ENCODE data around the gene MIDN.

The MIDN gene

GRCh38 chr19:1220976-1221903, 27.1 kb upstream of the MIDN start:
- no peak for DNase-seq

DNA sequence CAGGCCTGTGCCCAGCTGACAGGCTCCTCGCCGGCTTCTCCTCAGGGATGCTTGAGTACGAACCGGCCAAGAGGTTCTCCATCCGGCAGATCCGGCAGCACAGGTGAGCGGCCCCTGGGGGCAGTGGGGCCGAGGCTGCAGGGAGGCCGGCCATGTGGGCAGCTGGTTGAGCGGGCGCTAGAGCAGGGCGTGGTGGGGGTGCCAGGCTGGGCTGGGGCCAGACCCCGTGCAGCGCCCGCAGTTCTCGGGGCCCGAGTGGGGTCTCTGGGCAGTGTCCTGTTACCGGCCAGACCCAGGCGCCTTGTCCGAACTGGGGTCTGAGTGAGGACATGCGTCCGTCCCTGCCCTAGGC, 26.5 kb upstream of the MIDN start:
- DNase-seq, result no peak

GRCh38 chr19:1222394-1222793, 26.0 kb upstream of the MIDN start:
- no peak for DNase-seq

- DNase-seq, result no peak
These were observed 25.1 kb upstream of the MIDN start for GRCh38 chr19:1223018-1223855.

- no peak for DNase-seq
These were observed 24.1 kb upstream of the MIDN start for GRCh38 chr19:1224047-1224825.

- no peak for DNase-seq
These were observed 23.5 kb upstream of the MIDN start for GRCh38 chr19:1224847-1225246.

DNA sequence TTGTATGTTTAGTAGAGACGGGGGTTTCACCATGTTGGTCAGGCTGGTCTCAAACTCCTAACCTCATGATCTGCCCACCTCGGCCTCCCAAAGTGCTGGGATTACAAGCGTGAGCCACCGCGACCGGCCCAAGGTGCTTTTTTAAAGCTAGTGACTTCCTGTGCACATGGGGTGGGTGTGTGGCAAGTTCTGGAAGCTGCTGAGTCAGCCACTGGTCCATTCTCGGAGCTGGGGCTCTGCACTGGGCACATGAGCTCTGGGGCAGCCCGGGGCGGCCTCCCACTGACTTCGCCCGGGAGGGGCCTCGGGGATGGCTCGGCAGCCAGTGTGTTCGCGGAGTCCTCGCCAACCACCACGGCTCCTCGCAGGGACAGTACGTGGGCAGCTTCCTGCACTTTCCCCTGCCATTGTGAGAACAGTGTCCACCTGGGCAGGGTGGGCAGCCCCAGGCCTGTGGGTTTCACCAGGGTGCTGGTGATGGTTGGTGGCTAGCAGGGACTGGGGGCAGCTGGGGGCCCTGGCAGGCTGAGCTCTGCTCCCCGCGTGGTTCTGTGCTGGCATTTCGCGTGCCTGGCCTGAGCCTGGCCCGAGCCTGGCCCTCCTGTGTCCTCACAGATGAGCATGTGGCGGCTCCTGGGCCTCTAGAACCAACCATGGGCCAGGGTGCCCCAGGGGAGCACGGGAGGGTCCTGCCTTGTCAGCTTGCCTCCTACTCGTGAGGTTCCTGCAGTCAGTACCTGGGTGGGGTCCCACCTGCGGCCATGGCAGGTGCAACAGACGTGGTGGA, 22.8 kb upstream of the MIDN start:
- DNase-seq, result no peak

DNA sequence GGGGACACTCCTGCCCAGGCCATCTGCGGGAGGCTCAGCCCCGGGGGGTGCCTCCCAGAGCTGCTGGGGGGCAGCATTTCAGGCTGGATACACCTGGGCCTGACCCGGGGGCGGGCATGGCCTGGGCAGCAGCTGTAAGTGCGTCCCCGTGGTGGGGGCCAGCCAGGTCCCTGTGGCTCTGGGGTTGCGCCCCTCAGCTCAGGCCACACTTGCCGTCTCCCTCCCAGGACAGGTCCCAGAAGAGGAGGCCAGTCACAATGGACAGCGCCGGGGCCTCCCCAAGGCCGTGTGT, 22.2 kb upstream of the MIDN start:
- DNase-seq, result no peak

DNA sequence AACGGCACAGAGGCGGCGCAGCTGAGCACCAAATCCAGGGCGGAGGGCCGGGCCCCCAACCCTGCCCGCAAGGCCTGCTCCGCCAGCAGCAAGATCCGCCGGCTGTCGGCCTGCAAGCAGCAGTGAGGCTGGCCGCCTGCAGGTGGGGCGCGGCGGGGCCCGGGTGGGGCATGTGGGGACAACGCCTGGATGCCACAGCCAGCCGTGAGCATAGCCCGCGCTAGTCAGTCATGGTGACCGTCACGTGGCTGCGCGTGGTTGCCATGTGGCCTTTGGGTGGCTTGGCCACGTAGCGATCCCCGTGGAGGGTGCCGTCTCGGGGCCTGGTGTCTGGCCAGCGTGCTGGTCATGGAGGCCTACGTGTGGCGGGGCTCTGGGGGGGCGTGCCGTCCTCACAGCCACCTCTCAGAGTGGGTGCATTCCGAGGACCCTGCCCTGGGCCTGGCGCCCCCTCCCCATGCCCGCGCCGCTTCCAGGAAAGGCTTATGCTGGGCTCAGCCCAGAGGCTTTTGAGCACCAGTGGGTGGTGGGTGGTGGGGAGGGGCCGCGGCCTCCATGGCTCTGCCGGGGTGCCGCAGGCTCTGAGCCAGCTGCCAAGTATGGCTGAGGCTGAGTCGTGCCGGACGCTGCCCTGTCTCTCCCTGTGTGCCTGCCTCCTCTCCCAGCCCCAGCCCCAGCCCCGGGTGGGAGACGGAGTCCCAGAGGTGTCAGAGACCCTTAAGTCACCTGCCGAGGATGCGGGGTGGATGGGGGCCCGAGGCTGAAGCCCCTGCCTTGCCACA, 21.7 kb upstream of the MIDN start:
- no peak for DNase-seq

DNA sequence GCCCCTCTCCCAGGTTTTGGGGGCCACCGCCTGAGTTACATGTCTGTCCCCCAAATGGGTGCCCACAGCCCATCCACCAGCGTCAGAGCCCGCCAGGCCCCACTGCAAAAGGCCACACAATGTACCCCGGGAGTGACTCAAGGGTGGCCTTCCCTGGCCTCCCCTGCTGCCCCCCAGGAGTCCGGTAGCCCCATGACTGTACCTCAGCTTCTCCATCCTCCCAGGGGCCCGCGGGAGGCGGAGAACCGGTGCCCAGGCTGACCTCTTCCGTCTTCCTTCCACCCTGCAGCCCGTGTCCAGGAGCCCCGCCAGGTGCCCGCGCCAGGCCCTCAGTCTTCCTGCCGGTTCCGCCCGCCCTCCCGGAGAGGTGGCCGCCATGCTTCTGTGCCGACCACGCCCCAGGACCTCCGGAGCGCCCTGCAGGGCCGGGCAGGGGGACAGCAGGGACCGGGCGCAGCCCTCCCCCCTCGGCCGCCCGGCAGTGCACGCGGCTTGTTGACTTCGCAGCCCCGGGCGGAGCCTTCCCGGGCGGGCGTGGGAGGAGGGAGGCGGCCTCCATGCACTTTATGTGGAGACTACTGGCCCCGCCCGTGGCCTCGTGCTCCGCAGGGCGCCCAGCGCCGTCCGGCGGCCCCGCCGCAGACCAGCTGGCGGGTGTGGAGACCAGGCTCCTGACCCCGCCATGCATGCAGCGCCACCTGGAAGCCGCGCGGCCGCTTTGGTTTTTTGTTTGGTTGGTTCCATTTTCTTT, 20.9 kb upstream of the MIDN start:
- DNase-seq, result no peak

- no peak for DNase-seq
These were observed 20.0 kb upstream of the MIDN start for GRCh38 chr19:1228161-1228957.

DNA sequence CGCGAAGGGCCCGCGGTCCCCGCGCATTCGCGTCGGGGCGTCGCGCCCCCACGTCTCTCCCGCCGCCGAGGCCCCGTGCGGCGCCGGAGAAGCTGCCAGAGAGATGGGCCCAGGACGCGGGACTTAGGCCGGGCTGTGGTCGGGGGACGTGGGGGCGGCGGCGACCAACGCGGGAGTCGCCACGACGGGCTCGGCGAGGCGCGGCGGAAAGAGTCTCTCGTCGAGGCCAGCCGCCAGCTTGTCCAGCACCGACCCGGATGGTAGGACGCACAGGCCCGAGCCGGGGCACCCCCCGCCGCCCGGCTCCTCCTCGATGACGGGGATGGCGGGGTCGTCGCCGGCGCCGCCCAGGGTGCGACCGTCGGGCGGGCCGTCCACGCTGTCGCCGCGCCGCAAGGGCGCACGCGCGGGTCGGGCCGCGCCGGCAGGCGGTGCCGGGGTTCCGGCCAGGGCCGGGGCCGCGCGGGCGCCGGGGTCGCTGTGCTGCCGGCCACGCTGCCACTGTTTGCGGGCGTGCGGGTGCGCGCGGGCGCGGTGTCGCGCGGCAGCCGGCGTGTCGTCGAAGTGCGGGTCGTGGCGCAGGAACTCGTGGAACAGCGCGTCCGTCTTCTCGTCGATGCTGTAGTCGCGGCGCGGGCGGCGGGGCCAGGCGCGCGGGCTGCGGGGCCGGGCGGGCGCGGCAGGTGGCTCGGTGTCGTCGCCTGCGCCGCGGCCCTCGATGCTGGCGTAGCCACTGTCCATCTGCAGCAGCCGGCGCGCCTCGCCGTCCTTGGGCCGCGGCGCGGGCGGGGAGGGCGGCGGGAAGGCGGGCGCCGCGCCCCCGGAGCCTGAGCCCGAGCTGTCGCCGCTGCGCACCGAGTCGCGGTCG, 19.1 kb upstream of the MIDN start:
- no peak for DNase-seq

DNA sequence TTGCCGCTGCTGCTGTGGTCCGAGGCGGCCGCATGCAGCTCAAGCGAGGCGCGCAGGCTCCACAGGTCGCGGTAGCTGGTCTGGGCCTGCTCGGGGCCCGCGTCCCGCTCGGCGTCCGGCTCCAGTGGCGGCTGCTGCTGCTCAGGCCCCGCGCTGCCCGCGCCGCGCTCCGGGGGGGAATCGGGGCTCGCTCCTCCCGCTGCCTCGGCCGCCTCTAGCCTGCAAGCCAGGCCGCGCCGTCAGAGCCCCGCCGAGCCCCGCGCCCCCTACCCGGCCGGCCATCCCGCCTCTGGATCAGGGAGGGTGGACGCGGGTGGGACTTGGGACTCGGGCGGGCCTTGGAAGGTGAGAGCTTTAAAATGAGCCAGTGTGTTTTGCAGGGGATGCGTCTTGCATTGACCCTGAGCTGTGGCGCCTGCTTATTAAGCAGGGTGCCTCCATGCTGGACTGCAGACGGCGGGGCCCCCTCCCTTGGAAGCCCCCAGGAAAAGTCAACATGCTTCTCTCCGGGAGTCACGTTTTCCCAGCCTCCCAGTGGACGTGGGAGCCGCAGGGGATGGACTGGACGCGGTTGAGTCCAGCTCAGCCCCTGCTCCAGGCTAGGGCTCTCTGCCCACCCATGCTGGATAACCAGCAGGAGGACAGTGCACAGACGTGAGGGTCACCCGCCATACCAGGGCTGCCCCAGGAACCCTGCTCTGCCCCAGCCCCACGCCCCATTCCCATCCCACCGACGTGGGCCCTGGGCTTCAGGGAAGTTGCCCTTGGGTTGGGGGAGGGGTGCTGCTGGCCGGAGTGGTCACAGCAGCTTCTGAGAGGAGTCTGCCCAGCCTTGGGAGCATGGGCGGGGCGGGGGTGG, 18.2 kb upstream of the MIDN start:
- DNase-seq, result no peak

DNA sequence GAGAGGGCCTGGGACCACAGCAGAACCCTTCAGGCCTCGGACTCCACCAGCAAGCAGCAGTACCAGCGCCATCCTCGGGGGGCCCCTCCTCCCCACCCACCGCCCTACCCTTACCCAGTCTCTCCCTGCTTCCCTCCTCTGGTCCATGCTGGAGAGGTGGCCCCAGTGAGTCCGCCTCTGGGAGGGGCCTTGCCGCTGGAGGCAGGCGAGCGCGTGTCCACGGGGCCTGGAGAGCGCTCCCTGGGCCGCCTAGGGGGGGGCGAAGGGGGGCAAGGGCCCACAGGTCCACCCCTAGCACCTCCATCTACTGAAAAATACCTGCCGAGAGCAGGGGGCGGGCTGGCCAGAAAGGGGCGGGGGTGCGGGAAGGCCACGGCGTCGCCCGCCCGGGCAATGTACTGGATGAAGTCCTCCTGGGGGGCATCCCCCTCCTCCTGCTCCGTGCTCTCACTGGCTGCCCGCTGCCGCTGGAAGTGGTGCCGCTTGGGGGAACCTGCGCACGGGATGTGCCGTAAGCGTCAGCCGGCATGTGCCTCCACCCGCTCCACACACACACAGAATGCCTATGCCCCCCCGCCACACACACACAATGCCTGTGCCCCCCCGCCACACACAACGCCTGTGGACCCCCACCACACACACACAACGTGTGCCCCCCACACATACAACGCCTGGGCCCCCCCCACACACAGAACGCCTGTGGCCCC, 17.4 kb upstream of the MIDN start:
- DNase-seq, result no peak

DNA sequence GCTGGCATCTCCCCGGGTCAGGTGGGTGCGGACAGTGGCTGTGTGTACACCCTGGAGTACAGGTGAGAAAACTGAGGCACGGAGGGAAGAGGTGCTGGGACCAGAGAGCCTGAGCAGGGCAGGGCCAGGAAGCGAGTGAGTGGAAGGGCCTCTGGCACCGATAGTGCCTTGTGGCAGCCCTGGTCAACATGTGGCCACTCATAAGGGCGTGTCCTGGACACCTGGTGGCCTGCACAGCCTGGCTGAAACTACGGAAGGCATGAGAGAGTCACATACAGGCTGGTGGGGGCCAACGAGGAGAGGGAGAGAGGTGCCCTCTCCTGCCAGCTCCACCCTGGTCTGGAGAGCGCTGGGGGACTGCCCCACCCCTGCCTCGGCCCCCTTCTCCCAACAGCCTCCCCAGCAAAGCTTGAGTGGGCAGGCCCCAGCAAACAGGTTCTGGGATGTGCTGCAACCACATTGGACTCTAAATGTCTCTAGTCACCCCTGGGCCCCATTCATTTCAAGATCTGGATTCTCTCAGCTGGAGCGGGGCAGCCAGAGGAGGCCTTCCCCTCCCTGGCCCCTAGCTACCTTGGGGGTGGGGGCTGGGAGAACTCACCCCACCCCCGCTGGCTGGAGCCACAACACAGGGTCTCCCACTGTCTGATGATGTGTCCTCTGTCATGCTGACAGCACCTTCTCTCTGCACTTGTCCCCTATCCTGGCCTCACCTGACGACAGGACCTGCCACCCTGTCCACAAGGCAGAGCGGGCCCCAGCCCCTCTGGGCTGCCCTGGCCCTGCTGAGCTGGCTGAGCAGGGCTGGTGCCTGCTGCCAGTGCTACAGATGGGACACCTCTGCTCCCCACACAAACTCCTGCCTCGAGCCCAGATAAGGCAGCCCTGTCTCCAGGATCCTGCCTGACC, 16.4 kb upstream of the MIDN start:
- no peak for DNase-seq

DNA sequence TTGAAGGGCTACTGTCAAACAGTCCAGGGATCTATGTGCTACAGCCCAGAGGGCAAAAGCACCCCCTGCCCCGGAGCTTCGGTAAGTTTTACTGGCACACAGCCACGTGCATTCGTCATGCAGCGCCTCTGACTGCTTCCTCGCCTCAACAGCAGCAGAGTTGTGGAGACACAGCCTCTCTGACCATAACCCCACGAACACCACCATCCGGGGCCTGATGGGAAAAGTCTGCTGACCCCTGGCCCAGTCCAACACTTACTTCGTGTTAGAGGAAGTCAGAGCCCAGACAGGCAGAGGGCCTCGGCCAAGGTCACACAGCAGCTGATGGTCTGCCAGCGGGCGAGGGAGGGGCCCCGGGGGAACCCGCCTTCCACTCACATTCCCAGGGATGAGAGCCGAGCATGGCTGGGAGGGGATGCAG, 15.7 kb upstream of the MIDN start:
- DNase-seq, result no peak
